SK-N-SH (cell line): ENCODE data around the gene NDST4. TPM values are rescaled to one million over a fixed set of nuclear protein-coding genes. Genes with fewer than 3 reads are reported as not detected.

Experiments
- CTCF ChIA-PET: fragments of 300-600, 350-600 bp; formaldehyde crosslinking; extraction: SDS; loops from one replicate; lab custom pipeline; 2021; lab: Yijun Ruan, JAX
- POLR2A ChIA-PET: fragments of 350-600 bp; sonication (Branson Sonifier 250); formaldehyde crosslinking; extraction: SDS; loops from one replicate; lab custom pipeline; 2020; ENCODE audit warnings: antibody characterized with exemption, inconsistent platforms; lab: Yijun Ruan, JAX
- DNase-seq: peaks from one replicate; pipeline ENCODE4 v3.0.0; 2012
- H2AFZ ChIP-seq: fragments of 200-600 bp; sonication (generic); 2 replicates; pipeline ENCODE4 v1.8.1; 2016; ENCODE audit warnings: antibody characterized with exemption, mild to moderate bottlenecking, low read depth
- H3F3A ChIP-seq: fragments of 200-600 bp; sonication (generic); replicated peaks from 2 replicates; pipeline ENCODE3; 2016; ENCODE audit warnings: antibody characterized with exemption, mild to moderate bottlenecking; ENCODE audit not compliant: insufficient read depth
- H3K27ac ChIP-seq, 2 experiments: fragments of 200-500 bp in 1 of 2; fragments of 200-600 bp in 1 of 2; sonication (Bioruptor generic) in 1 of 2; sonication (generic), shearing (Covaris generic) in 1 of 2; 2 replicates each; pipeline versions ENCODE4 v1.5.1 to v1.6.1; 2014 to 2016; ENCODE audit warnings: low read depth in 2 of 2, inconsistent platforms in 1 of 2, low read length in 1 of 2, mild to moderate bottlenecking in 1 of 2, mixed read lengths in 1 of 2
- H3K27me3 ChIP-seq: fragments of 200-600 bp; sonication (generic), shearing (Covaris generic); 2 replicates; pipeline ENCODE4 v1.6.1; 2016; ENCODE audit warnings: mixed run types; ENCODE audit not compliant: insufficient read depth
- H3K36me3 ChIP-seq, 2 experiments: fragments of 200-500 bp in 1 of 2; fragments of 200-600 bp in 1 of 2; sonication (Bioruptor generic) in 1 of 2; sonication (generic) in 1 of 2; replicated peaks in 1 of 2; 2 replicates each; pipeline versions ENCODE3 to v1.5.1; 2014 to 2016; ENCODE audit warnings: low read length in 1 of 2, mild to moderate bottlenecking in 1 of 2; ENCODE audit not compliant: insufficient read depth in 2 of 2, control insufficient read depth in 1 of 2
- H3K4me1 ChIP-seq, 2 experiments: fragments of 200-500 bp in 1 of 2; fragments of 200-600 bp in 1 of 2; sonication (Bioruptor generic) in 1 of 2; sonication (generic), shearing (Covaris generic) in 1 of 2; 2 replicates each; pipeline versions ENCODE4 v1.5.1 to v1.6.1; 2014 to 2016; ENCODE audit warnings: low read depth in 1 of 2, low read length in 1 of 2, mixed run types in 1 of 2; ENCODE audit not compliant: insufficient read depth in 2 of 2, control insufficient read depth in 1 of 2
- H3K4me2 ChIP-seq: fragments of 200-600 bp; sonication (generic), shearing (Covaris generic); 2 replicates; pipeline ENCODE4 v1.6.1; 2017; ENCODE audit warnings: mixed run types
- H3K4me3 ChIP-seq, 2 experiments: fragments of 200-500 bp in 1 of 2; fragments of 200-600 bp in 1 of 2; sonication (Bioruptor generic) in 1 of 2; sonication (generic), shearing (Covaris generic) in 1 of 2; 2 replicates each; pipeline versions ENCODE4 v1.5.1 to v1.8.1; 2014 to 2016; ENCODE audit warnings: low read depth in 2 of 2, inconsistent platforms in 1 of 2, low read length in 1 of 2, mild to moderate bottlenecking in 1 of 2, mixed read lengths in 1 of 2, moderate library complexity in 1 of 2
- H3K79me2 ChIP-seq: fragments of 200-600 bp; sonication (generic); 2 replicates; pipeline ENCODE4 v1.8.1; 2017; ENCODE audit warnings: mild to moderate bottlenecking; ENCODE audit not compliant: insufficient read depth
- H3K9ac ChIP-seq: fragments of 200-600 bp; sonication (generic); 2 replicates; pipeline ENCODE4 v1.6.1; 2017; ENCODE audit warnings: mixed run types
- H3K9me2 ChIP-seq: fragments of 200-600 bp; sonication (generic); 2 replicates; pipeline ENCODE4 v1.6.1; 2017; ENCODE audit warnings: mixed run types
- H3K9me3 ChIP-seq: fragments of 200-600 bp; sonication (generic); 2 replicates; pipeline ENCODE4 v1.6.1; 2017; ENCODE audit warnings: mixed run types, mild to moderate bottlenecking, moderate library complexity
- H4K20me1 ChIP-seq: fragments of 200-600 bp; sonication (generic); 2 replicates; pipeline ENCODE4 v1.6.1; 2017; ENCODE audit warnings: mild to moderate bottlenecking, mixed run types; ENCODE audit not compliant: insufficient read depth
- EP300 ChIP-seq, 2 experiments: IDR thresholded peaks; 2 replicates each; pipeline versions ENCODE4 v1.4.0 to v1.6.1; 2012; ENCODE audit warnings: borderline replicate concordance in 1 of 2, low read depth in 1 of 2, low read length in 1 of 2
- GABPA ChIP-seq: IDR thresholded peaks from 2 replicates; pipeline ENCODE4 v1.4.0; 2012; ENCODE audit warnings: low read depth, mild to moderate bottlenecking
- MEF2A ChIP-seq: IDR thresholded peaks from 2 replicates; pipeline ENCODE4 v1.4.0; 2012; ENCODE audit warnings: low read depth, borderline replicate concordance
- MXI1 ChIP-seq: IDR thresholded peaks from 2 replicates; pipeline ENCODE4 v1.6.1; 2012; ENCODE audit warnings: mild to moderate bottlenecking, low read depth, low read length, improper control_type of control experiment
- POLR2AphosphoS5 ChIP-seq: IDR thresholded peaks from 2 replicates; pipeline ENCODE4 v1.6.1; 2012; ENCODE audit warnings: low read depth, low read length
- TCF12 ChIP-seq: IDR thresholded peaks from 2 replicates; pipeline ENCODE4 v1.4.0; 2012
- TEAD4 ChIP-seq: IDR thresholded peaks from 2 replicates; pipeline ENCODE4 v1.4.0; 2012; ENCODE audit warnings: mild to moderate bottlenecking, borderline replicate concordance; ENCODE audit not compliant: insufficient read depth
- WGBS: methylation state at CpG from one replicate; pipeline ENCODE4 v1.1.6; 2017; ENCODE audit warnings: low lambda C conversion rate; 5-methylcytosine and 5-hydroxymethylcytosine counted together
- polyA plus RNA-seq, 3 experiments: library from polyadenylated mRNA; depleted of rRNA; stranded (reverse); fragments of >200 nt; gene quantifications; 2 replicates each; pipeline ENCODE4 v1.2.3, GENCODE V29; 2012
- TF ChIP-seq, protein P1 (sequence below): IDR thresholded peaks from 2 replicates; pipeline ENCODE4 v1.6.1; 2012; ENCODE audit warnings: mild to moderate bottlenecking, low read depth, low read length, moderate library complexity
- TF ChIP-seq, protein P2 (sequence below): IDR thresholded peaks from 2 replicates; pipeline ENCODE4 v1.4.0; 2012; ENCODE audit warnings: low read depth, borderline replicate concordance

The NDST4 gene
- polyA plus RNA-seq, 1 of the 3 experiments (the other 2 are of a cell fraction) = not detected

DNA sequence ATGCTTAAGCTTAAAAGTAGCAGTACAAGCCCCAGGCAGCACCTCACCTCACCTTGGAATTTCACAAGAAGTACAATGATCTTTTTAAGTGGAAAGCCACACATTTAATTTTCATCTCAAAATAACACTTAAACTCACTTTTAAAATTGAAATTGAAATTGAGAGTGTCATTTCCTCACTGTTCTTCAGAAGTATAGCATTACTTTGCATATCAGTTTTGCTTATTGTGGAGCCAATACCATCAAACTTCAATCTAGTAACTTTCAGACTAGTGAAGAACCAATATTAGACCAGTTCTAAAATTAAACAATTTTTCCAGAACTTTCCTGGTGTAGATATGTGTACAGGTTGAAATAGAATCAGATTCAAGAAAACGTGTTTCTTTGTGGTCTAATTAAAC lies 242.4 kb downstream of the NDST4 start (continued):
- TF ChIP-seq, protein P1, sequence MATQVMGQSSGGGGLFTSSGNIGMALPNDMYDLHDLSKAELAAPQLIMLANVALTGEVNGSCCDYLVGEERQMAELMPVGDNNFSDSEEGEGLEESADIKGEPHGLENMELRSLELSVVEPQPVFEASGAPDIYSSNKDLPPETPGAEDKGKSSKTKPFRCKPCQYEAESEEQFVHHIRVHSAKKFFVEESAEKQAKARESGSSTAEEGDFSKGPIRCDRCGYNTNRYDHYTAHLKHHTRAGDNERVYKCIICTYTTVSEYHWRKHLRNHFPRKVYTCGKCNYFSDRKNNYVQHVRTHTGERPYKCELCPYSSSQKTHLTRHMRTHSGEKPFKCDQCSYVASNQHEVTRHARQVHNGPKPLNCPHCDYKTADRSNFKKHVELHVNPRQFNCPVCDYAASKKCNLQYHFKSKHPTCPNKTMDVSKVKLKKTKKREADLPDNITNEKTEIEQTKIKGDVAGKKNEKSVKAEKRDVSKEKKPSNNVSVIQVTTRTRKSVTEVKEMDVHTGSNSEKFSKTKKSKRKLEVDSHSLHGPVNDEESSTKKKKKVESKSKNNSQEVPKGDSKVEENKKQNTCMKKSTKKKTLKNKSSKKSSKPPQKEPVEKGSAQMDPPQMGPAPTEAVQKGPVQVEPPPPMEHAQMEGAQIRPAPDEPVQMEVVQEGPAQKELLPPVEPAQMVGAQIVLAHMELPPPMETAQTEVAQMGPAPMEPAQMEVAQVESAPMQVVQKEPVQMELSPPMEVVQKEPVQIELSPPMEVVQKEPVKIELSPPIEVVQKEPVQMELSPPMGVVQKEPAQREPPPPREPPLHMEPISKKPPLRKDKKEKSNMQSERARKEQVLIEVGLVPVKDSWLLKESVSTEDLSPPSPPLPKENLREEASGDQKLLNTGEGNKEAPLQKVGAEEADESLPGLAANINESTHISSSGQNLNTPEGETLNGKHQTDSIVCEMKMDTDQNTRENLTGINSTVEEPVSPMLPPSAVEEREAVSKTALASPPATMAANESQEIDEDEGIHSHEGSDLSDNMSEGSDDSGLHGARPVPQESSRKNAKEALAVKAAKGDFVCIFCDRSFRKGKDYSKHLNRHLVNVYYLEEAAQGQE = no peak
- TF ChIP-seq EP300 (IDR thresholded peaks at IDR 0.05; ENCODE audit: borderline replicate concordance in 1 of 2, low read depth in 1 of 2, low read length in 1 of 2) = no peak
- no peak for TF ChIP-seq TCF12
- no peak for TF ChIP-seq MEF2A
- TF ChIP-seq, protein P2, sequence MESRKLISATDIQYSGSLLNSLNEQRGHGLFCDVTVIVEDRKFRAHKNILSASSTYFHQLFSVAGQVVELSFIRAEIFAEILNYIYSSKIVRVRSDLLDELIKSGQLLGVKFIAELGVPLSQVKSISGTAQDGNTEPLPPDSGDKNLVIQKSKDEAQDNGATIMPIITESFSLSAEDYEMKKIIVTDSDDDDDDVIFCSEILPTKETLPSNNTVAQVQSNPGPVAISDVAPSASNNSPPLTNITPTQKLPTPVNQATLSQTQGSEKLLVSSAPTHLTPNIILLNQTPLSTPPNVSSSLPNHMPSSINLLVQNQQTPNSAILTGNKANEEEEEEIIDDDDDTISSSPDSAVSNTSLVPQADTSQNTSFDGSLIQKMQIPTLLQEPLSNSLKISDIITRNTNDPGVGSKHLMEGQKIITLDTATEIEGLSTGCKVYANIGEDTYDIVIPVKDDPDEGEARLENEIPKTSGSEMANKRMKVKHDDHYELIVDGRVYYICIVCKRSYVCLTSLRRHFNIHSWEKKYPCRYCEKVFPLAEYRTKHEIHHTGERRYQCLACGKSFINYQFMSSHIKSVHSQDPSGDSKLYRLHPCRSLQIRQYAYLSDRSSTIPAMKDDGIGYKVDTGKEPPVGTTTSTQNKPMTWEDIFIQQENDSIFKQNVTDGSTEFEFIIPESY = no peak

DNA sequence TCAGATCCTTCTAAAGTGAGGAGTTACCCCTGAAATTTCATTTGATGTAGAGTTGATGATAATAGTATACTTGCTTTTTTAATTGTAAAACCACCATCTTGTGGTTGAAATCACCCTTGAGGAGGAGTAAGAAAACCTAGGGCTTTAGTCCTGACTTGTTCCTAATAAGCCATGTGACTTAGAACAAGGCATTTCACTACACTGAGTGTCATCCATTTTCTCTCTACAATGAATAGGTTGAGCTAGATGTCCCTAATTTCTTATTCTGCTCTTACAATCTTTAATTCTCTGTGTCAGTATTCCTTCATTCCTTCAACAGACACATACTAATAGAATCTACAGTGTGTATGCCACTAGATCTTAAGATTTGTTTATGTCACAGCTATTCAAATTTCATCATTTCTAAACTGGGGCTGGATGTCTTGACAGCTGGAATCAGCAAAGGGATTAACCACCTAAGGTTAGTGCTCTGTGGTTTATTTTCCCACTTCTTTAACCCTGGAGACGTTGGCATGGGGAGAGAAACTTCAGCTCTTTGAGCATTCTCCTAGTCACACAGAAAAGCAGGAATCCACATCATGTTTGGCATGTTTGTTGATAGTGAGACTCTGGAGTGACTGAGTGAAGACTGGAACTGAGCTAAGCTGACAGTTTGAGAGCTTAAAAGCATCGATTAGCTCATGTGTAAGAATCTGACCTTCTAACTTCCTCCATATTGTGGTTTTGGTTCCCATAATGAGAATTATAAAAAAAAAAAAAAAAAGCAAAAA lies 246.3 kb downstream of the NDST4 start:
- Histone ChIP-seq H3K27ac (no peak overlapping the region), H3K9ac (no peak overlapping the region), H3K27me3 (no peaks in the 10 kb centered on the region), H3K4me2 (no peak overlapping the region), H3K79me2 (no peaks in the 10 kb centered on the region), H2AFZ (no peak overlapping the region), H3K9me3 (no peaks in the 10 kb centered on the region), H3K4me1 (no peaks in the 10 kb centered on the region), H4K20me1 (no peaks in the 10 kb centered on the region), H3K9me2 (no peaks in the 10 kb centered on the region), H3F3A (no peaks in the 10 kb centered on the region), H3K4me3 (no peak overlapping the region), H3K36me3 (no peaks in the 10 kb centered on the region)
- ChIA-PET CTCF (no interaction called here), POLR2A (no interaction called here)
- no peak for DNase-seq
- 4% methylated on average over 2 of the region's 2 CpGs for WGBS
- TF ChIP-seq GABPA (no peak), MXI1 (no peak), MEF2A (no peak), TEAD4 (no peak), POLR2AphosphoS5 (no peak)
